Stimulated activated naive CD4-positive, alpha-beta T cell treated with Interleukin-2 at 50 U/mL for 16 hours (primary cell): ENCODE results near the gene TSKU.

ENCODE experiments used
- DNase-seq: peaks from one replicate; lab custom pipeline; 2025; lab: John Stamatoyannopoulos, UW

The TSKU gene

DNA sequence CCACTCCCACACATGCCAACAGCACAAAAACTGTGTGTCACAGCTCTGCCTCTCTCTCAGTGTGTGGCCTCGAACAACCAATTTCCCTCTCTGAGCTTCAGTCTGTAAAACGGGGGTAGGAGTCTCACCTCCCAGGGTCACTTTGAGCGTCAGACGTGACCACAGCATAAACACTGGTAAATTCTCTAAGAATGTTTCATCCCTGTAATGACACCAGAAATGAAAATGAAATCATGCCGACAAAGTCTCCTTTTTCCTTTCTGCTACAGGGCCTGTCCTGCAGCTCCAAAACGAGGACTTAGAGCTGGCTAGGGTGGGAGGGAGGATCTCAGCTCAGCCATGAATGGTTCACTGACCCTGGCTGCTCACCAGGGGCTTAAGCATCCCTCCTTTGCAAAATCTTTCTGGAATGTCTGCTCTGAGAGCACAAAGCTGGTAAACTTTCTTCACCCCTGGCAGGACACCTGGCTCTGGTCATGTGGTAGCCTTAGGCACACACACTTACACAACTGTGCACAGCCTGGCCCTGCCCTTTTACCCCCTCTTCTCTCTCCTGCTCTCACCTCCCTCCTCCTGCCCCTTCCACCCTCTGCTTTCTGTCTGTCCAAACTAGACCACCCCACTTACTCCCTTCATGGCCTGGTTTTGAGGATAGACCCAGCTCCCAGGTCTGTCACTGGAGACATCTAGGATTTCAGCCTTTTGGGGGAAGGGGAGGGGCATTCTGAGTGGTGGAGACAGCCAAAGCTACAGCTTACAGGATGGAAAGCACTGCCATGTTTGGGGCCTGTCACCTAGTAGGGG lies 12.3 kb upstream of the TSKU start:
- DNase-seq, result no peak

DNA sequence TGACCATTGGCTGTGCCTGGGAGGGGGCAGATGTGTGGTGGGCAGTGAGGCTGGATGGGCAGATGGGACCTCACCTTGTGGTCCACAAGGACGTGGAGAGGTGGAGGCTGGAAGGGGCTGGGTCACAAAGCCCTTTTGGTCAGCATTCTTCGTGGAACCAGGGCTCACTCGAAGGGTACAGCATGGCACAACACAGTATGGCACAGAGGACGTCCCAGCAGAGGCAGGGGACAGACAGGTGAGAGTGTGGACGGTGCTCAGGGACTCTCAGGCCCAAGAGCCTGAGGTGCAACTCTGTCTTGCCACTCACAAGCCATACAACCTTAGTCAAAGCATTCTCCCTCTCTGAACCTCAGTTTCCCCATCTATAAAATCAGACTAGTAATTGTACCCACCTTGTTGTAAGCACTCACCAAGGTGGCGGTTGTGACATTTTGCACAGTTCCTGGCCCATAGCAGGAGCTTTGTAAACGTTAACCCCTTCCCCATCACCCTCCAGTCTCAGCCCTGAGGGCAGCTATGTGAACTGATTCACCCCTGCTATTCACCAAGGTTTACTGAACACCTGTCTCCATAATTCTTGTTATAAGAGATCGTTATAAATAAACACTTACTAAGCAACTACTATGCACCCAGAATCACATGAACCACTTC lies 11.6 kb upstream of the TSKU start:
- no peak for DNase-seq

DNA sequence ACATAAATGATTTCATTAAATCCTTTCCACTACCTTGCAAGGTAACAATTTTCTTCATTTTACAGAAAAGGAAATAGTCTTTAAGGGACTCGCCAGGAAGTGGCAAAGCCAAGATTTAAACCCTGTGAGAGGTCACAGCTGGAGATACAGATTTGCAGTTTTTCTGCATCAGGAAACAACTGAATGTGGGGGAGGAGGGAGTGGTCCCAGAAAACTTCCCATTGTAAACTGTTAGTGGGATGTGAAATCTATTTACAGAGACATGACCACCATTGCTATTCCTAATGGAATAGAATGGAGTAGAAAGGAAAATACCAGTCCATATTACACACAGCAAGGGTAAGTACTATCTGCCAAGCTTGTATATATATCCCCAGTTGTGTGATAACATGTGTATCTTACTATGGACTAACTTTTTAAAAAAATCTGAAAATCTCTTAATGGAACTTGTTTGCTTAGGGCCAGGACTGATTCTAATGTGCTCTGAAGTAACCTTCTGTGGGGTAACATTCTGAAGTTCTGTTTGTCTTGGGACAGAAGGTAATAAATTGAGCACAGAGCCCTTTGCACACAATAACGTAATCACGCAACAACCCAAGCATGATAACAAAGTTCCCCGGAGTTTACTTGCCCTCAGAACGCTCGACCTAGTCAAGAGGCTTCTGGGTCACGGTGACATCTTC lies 10.9 kb upstream of the TSKU start:
- DNase-seq, result no peak

DNA sequence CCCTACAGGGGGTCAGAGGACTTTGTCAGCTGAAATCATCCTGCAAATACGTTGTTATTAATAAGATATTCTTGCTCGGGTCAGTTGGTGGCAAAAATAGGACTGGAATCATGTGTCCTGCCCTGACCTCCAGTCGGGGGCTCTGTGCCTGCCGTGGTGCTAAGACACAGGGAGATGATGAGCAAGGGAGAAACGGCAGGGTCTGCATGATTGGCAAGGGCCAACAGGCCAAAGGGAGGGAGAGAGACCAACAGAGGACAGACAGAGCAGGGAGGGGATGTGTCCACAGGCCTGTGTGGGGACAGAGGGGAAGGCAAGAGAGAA lies 10.4 kb upstream of the TSKU start:
- no peak for DNase-seq

DNA sequence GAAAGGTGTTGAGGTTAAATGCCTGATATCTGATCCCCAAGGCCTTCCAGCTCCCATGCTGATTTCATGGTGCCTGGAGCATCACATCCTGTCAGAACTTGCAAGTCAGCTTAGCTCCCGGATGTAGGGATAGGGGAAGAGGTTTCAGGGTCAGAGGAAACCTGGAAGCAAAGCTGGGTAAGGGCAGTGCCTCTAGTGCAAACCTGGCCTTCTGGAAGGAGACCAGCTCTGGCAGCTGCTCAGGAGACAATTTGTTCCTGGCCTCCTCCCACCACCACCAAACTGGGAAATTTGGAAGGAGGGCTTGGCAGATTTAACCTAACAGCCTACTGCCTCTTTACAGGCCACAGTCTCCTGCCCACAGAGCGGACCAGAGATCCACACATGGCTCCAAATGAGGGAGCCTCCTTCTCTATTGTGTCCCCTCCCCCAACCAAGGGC lies 9.2 kb upstream of the TSKU start:
- no peak for DNase-seq

DNA sequence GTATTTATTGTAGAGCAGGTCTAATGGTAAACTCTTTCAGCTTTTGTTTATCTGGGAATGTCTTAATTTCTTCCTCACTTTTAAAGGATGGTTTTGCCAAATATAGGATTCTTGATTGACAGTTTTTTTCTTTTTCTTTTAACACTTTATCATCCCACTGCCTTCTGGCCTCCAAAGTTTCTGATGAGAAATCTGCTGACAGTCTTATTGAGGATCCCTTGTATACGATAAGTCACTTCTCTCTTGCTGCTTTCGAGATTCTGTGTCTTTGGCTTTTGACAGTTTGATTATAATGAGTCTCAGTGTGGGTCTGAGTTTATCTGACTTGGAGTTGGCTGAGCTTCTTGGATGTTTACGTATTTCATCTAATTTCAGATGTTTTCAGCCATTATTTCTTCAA lies 6.7 kb upstream of the TSKU start:
- DNase-seq, result no peak

DNA sequence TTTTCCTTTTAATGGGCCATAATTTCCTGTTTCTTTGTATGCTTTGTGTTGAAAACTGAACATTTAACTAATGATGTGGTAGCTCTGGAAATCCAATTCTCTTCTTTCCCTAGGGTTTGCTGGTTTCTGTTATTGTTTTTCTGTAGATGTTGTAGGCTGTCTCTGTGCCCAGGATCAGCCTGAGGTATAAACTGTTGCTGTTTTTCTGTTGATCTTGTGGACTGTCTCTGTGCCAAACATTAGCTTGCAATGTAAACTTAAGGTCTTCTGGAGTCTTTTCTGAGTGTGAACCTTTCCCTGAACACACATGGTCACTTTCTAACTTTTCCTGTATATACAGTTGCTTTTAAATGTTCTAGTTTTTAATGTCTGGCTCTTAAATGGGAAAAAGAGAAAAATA lies 5.9 kb upstream of the TSKU start:
- DNase-seq, result no peak

DNA sequence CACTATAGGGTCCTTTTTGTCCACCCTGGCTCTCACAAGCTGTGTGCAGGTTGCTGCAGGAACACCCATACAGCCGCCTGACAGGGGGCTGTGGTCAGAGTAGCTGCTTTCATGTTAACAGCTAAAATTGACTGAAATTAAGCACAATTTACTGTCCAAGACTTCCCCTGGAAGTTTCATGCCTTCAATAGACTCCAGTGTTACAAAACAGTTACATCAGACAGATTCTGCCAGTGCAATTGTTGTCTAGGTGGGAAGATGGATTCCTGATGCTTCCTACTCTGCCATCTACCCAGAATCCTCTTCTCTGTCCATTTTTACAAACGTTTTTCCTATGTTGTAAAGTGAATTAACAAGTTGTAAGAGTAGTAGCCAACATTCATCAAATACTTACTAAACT lies 5.3 kb upstream of the TSKU start:
- DNase-seq, result no peak

DNA sequence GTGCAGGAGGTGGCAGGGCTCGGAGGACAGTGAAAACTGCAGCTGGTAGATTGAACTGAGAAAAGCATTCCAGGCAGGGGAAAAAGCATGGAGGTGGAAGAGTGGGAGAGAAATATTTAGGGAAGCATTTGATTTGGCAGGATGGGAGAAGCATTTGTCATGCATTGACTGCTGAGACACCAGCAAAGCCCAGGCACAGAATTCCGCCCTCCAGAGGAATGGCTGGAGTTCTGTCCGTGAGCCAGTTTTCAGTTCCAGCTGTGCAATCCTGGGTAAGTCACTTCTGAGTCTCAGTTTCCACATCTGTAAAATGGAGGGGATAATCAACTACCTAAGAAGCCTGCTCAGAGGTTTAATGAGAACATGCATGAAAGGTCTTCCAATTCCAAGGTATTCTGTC lies 4.3 kb upstream of the TSKU start:
- DNase-seq, result no peak

DNA sequence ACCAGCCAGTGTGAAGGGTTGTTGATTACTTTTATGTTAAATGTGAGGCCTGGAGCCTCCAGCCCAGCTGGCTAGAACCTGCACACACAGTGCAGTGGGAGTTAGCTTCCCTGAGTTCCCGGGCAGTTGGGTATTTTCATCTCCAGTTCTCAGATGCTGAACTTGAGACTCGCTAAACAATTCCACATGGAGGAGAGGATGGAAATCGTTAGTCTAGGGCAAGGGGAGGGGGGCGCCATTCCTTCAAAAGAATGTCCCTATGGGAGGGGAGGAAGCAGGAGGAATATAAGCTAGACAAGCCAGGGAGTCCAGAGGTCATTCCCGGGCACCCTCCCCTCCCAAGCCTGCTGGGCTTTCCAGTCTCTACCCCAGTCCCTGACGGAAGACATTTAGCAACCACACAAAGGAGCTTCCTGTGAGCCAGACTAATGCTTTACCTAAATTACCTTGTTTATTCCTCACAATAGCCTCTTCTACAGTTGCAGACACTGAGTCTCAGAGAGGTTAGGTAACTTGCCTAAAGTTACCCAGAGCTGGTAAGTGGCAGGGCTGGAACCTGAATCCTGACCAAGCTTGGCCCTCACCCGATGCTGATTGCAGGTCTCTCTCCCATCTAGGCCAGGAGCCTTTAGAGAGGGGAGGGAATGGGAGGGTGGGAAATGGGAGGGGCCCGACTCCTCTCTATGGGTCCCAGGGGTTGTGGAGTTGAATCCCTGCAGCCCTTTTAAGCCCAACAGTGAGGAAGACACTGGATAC lies 1.9 kb upstream of the TSKU start:
- DNase-seq, result no peak

DNA sequence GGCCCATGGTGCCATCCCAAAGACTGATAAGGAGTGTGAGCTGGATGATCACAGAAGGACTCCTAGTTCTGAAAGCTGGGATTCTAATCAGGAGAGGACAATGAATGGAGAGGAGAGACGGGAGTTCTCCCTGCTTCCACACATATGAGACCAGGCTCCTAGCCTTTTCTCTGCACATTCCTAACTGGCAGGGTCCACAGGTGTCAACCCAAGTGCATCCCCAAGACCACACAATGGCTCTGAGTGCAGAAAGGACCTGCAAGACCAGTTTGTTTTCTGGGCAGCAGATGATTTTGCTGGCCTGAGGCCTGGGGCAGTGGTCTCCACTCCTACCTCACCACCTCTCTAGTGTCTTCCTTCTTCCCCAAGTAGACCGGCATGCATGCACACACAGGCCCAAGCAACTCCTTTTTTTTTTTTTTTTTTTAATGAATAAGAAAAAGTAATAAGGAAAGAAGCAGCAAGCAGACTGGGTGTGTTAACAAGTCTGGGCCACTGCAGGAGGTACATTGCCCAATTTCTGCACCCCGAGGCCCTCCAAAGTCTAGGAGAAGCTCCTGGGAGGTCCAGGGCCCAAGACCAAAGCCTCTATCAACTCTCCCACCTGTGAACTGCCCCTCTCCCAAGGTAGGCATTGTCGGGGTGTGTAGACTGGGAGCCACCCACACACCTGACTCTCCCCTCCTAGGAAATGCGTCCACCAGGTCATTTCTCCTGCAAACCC lies 1.2 kb upstream of the TSKU start:
- no peak for DNase-seq

DNA sequence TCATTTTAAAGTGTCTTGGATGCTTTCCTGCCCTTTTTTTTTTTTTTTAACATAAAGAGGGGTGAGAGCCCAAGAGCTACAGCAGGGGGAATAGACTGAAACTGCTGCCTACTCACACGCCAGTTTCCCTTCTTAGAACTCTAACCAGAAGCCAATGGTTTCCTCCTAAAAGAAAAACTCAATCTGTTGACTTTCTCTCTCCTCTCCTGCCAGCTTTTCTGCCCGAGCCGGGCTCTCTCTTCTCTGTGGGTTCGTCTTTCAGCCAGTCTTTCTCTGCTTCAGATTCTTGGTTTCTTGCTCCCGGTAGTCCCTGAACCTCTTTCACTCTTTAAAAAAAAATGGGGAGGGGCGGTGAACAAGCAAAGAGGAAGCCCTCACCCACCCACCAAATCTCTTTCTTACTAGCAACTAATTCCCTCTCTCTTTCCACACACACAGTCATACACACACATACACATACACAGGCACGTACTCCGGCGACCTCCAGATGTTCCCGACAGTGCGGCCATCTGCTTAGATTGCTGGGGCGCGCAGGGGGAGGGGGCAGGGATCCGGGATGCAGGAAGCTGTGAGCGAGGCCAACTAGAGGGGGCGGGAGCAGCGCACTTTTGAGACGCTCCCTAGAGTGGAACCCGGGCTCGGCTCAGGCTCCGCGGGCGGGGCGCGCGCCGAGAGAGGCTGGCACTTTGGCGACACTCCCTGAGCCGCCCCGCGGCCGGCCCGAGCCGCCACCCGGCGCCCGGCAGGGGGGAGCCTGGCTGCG lies 444 bp upstream of the TSKU start:
- peak; percentile 16 for DNase-seq

DNA sequence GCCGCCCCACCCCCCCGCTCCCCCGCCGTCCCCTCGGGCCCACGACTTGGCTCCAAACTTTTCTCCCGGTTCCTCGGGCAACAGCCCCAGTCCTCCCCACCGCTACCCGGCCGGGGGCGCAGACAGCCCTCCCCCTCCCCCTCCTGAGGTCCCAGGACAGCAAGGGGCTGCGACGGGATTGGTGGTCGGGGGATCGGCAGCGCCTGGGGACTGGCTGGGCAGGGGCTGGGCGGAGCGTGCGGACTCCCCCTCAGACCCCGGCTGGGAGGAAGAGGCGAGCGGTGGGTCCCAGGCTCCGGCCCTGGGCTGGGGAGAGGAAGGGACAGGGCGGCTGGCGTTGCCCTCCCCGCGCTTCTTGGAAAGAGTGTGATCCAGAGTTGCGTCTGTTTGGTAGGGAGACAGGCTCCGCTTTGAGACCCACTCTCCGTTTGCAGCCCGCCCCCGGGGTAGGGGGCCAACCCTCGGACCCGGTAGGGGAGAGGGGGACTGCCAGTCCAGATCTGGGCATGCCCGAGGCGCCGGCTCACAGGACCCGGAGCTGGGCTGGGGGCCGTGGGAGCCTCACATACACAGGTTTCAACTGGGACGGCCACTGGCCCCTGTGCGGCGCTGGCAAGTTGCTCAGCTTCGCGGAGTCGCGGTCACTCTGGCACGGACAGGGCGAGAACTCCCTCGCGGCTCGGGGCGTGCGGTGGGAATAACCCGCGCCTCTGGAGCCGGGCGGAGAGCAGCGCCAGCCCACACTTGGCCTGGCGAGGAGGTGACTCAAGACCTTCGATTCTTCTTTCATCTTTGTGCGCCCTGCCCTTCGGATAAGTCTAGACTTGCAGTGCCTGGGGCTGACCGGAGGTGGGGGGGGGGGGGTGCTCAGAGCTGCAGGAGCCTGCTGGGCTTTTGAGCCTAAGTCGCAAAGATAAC lies 999 bp downstream of the TSKU start:
- no peak for DNase-seq

DNA sequence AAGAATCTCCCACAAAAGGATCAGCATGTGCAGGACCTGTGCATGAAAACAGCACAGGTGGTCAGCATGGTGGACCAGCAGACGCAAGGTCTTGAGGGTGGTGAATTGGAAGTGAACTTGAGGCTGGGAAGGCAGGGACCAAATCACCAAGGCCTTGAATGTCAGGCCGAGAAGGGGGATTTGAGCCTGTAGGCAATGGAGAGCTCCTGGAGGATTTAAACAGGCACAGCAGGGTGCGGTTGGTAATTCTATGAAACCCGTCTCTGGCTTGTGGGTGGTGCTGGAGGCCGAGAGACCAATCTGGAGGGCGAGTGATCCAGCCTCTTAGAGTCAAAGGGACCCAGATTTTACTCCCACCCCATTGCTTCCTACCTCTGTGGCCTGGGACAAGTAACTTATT lies 2.4 kb downstream of the TSKU start:
- DNase-seq, result no peak

DNA sequence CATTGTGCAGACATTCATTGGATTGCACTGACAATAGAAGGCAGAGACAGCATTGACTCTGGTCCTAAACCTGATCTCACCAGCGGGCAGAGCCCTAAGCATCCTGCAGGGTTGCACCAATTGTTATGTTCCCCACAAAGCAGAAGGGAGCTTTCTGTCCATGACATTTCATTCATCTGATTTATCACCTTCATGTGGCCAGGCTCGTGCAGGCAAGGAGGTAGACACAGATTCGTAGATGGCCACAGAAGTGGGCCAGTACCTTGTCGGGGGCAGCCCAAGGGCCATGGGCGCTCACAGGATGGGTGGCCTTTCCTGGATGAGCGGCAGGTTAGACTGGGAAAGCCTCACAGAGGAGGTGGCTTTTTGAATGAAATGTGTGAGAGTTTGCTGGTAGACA lies 2.9 kb downstream of the TSKU start:
- no peak for DNase-seq

DNA sequence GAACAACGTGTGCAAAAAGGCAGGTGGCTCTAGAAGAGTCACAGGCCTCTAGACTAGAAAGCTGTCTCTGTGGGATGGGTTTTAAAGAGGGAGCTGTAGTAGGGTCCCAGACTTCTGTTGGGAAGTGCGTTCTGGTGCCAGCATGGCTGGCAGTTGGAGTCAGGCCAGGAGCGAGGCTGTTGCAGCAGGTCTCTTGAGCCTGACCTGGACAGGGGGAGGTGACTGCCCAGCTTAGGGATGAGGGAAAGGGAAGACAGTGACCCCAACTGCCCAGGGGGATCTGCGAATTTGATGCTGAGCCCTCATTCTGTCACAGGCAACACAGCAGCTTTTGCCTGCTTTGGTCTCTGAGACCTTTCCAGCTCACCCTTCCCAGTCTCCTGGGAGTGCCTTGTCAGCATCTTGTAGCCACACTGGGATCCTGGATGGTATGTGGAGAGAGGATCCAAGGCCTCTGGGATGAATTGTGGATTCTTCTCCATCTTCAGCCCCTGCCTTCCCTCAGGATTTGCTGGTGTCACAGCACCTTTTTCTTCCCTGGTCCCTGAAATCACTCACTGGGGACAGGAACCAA lies 3.4 kb downstream of the TSKU start:
- no peak for DNase-seq

DNA sequence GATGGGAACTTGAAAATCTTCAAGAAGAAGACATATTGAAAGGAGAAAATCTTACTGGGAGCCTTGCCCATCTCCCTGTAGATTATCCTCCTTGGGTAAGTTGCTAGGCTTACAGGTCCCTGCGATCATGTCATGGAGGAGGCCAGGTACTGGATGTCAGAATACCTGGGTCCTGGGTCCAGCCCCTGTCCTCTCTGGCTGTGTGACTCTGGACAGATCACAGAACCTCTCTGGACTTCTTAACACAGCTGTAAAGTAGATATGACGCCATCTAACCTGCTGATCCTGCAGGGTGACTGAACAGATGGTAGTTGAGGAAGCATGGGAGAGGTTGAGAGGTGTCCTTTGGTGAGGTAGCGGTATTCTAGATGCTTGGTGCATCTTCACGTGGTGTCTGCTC lies 4.1 kb downstream of the TSKU start:
- DNase-seq, result no peak

DNA sequence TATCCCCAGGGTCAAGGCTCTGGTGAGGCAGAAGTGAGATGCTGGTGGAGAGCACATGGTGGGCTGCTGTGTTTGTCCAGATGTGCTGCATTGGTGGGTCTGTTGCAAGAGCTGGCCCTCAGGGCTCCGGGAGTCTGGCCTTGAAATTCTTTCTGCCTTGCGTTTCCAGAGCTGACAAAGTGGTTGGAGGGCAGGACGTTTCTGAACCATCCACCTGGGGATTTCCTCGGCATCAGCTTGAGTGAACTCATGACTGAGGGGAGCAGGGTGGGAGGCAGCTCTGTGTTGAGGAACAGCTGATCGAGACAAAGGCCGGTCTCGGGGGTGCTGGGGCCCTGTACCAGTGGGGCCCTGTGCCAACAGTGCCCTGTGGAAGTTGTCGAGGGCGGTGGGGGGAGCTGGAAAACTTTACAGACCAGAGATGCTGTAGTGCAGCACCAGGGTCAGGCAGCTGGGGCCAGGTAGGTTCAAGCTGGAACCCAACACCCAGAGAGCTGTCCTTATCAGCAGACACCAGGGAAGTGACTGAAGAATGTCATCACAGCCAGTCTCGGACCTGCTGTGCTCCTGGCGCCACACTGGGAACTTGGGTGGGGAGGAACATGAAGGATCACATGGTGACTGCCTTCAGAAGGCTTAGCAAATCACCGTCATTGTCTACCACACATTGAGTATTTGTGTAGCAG lies 4.9 kb downstream of the TSKU start:
- DNase-seq, result no peak
